ENCODE data around the gene POU6F2. TPM values are rescaled to one million over a fixed set of nuclear protein-coding genes. Genes with fewer than 3 reads are reported as not detected.

POU6F2 gene
- total and polyA plus RNA-seq, 8 donors: 0.37 TPM; not detected in 7

DNA sequence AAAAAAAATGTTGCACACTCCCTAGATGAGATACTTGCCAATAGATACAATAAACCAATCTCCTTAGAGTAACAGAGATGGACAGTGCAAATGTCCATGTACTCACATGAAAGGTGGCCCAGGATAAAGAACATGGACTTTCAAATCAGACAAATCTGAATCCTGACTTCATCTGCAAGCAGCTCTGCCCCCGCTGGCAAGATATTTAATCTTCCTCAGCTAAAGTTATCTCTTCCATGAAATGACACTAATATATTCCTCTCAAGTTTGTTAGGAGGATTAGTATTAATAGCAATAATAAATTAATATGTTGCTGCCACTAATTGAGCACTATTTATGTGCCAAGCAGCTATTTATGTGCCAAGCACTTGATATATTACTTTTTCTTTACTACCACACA, 439.9 kb downstream of the POU6F2 start:
- Histone ChIP-seq H3K4me3 (no peak overlapping the region), H3K27me3 (peaks cover 0 to 24% (median 0%) of the 10 kb centered on the region in 3 donors), H3K9me3 (no peaks in the 10 kb centered on the region), H3K4me1 (peaks cover 6 to 16% (median 13%) of the 10 kb centered on the region in 4 donors), H3K36me3 (no peaks in the 10 kb centered on the region), H3K27ac (no peak overlapping the region)
- intact Hi-C loops (cut with DNase I; ENCODE audit: low total_unique reads): no loop called here
- 75 to 92% (median 79%) methylated on average over 1 of the region's 1 CpG for WGBS, 5 donors
- no peak for DNase-seq
- TF ChIP-seq POLR2A (IDR thresholded peaks at IDR 0.05) (no peak), EP300 (IDR thresholded peaks at IDR 0.05) (no peak)
- TF ChIP-seq, protein P1, sequence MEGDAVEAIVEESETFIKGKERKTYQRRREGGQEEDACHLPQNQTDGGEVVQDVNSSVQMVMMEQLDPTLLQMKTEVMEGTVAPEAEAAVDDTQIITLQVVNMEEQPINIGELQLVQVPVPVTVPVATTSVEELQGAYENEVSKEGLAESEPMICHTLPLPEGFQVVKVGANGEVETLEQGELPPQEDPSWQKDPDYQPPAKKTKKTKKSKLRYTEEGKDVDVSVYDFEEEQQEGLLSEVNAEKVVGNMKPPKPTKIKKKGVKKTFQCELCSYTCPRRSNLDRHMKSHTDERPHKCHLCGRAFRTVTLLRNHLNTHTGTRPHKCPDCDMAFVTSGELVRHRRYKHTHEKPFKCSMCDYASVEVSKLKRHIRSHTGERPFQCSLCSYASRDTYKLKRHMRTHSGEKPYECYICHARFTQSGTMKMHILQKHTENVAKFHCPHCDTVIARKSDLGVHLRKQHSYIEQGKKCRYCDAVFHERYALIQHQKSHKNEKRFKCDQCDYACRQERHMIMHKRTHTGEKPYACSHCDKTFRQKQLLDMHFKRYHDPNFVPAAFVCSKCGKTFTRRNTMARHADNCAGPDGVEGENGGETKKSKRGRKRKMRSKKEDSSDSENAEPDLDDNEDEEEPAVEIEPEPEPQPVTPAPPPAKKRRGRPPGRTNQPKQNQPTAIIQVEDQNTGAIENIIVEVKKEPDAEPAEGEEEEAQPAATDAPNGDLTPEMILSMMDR (IDR thresholded peaks at IDR 0.05): no peak

DNA sequence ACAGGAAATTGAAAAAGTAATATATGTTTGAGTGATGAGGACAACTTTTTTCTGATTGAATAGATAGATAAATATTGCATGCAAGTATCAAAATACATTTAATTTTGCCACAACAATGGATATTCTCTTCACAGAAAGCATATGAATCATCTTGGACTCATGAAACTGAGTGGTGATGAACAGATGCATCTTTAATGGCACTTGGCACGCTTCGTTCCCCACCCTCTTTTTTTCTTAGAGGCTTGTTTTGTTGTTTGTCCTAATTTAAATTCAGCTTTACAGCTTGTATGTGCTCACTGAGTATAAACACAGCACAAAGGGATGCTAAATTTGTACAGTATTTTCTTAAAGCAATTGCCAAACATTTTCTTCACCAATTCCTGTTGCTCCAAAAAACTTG, 443.5 kb downstream of the POU6F2 start:
- 67 to 90% (median 79%) methylated on average over 2 of the region's 2 CpGs for WGBS, 5 donors
- TF ChIP-seq EP300 (IDR thresholded peaks at IDR 0.05) (no peak), POLR2A (IDR thresholded peaks at IDR 0.05) (no peak), POLR2AphosphoS5 (IDR thresholded peaks at IDR 0.05) (no peak)
- TF ChIP-seq, protein P1 (IDR thresholded peaks at IDR 0.05): no peak
- no peak for DNase-seq

DNA sequence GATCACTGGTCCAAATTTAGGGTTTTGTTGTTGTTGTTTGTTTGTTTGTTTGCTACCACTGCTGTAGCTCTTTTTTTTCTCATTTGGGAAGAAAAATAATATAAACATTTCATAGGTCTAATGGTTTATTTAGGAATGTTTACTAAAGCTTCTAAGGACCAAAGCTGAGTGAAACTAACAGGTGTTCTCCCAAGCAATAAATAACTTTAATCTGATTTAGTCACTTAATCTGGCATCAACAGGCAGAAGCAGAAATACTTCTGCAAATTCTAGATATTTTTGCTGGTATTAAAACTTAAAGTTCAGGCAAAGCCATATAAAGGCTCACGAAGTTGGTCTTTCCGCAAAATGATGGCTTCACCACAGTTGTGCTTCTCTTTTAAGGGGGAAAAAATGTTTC, 444.0 kb downstream of the POU6F2 start:
- WGBS, 5 donors: 80 to 91% (median 85%) methylated on average over 2 of the region's 2 CpGs
- intact Hi-C loops (cut with DNase I; ENCODE audit: low total_unique reads): no loop called here
- Histone ChIP-seq H3K27ac (no peak overlapping the region), H3K27me3 (no peaks in the 10 kb centered on the region), H3K9me3 (no peaks in the 10 kb centered on the region), H3K4me1 (no peaks in the 10 kb centered on the region), H3K36me3 (no peaks in the 10 kb centered on the region), H3K4me3 (no peak overlapping the region)
- DNase-seq: no peak
- TF ChIP-seq, protein P1 (IDR thresholded peaks at IDR 0.05): no peak
- TF ChIP-seq POLR2A (IDR thresholded peaks at IDR 0.05): no peak
- no peak for TF ChIP-seq POLR2AphosphoS5 (IDR thresholded peaks at IDR 0.05)
- TF ChIP-seq EP300 (IDR thresholded peaks at IDR 0.05): no peak

More for the DNA sequence above, 443.5 kb downstream of the POU6F2 start:
- Histone ChIP-seq H3K27ac (no peak overlapping the region), H3K4me3 (no peak overlapping the region), H3K27me3 (peaks cover 0 to under 1% (median 0%) of the 10 kb centered on the region in 3 donors), H3K4me1 (no peaks in the 10 kb centered on the region), H3K9me3 (no peaks in the 10 kb centered on the region), H3K36me3 (no peaks in the 10 kb centered on the region)
- intact Hi-C loops (cut with DNase I; ENCODE audit: low total_unique reads): no loop called here

DNA sequence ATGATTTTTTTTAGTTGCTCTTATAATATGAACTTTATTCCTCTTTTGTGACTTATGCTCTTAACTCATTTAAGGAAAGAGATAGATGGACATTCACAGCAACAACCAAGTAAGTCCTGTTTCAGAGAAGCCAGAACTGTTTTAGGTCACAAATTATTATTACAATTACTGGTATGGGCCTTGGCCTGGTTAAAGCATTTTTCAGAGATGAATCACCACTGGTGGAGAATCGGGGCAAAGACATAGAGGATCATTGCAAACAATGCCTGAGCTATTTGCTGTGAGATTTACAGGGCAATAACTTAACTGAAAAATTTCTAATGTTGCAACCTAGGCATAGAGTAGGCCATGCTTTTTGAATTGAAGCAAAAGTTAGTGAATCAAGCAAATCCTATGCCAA, 450.5 kb downstream of the POU6F2 start:
- no peak for DNase-seq
- H3K27me3 ChIP-seq: no peaks in the 10 kb centered on the region
- no peaks in the 10 kb centered on the region for H3K36me3 ChIP-seq
- intact Hi-C loops (cut with DNase I; ENCODE audit: low total_unique reads): no loop called here
- H3K27ac ChIP-seq: no peak overlapping the region
- peaks cover 0 to 6% (median 0%) of the 10 kb centered on the region in 4 donors for H3K4me1 ChIP-seq
- TF ChIP-seq EP300 (IDR thresholded peaks at IDR 0.05) (no peak), POLR2A (IDR thresholded peaks at IDR 0.05) (no peak), POLR2AphosphoS5 (IDR thresholded peaks at IDR 0.05) (no peak)
- TF ChIP-seq, protein P1 (IDR thresholded peaks at IDR 0.05): no peak
- H3K4me3 ChIP-seq: no peak overlapping the region
- H3K9me3 ChIP-seq: no peaks in the 10 kb centered on the region
- 31 to 53% (median 44%) methylated on average over 1 of the region's 1 CpG for WGBS, 5 donors
